Ishikawa (cell line): ENCODE data around the gene CUL9.

Source experiments
- CEBPB ChIP-seq: IDR thresholded peaks from 2 replicates; pipeline ENCODE4 v1.6.1; 2012
- CREB1 ChIP-seq: IDR thresholded peaks from 2 replicates; pipeline ENCODE4 v1.6.1; 2012; ENCODE audit warnings: low read depth
- EGR1 ChIP-seq: IDR thresholded peaks from 2 replicates; pipeline ENCODE4 v1.6.1; 2012
- EP300 ChIP-seq: IDR thresholded peaks from 2 replicates; pipeline ENCODE4 v1.6.1; 2012; ENCODE audit warnings: borderline replicate concordance
- FOXM1 ChIP-seq: IDR thresholded peaks from 2 replicates; pipeline ENCODE4 v1.6.1; 2012; ENCODE audit warnings: low read depth, borderline replicate concordance
- MAX ChIP-seq: IDR thresholded peaks from 2 replicates; pipeline ENCODE4 v1.6.1; 2012
- NFIC ChIP-seq: IDR thresholded peaks from 2 replicates; pipeline ENCODE4 v1.6.1; 2012
- RAD21 ChIP-seq: IDR thresholded peaks from 2 replicates; pipeline ENCODE4 v1.6.1; 2012; ENCODE audit warnings: low read depth
- REST ChIP-seq: IDR thresholded peaks from 2 replicates; pipeline ENCODE4 v1.6.1; 2012; ENCODE audit warnings: low read depth, mild to moderate bottlenecking
- TAF1 ChIP-seq: IDR thresholded peaks from 2 replicates; pipeline ENCODE4 v1.6.1; 2012; ENCODE audit warnings: low read depth, mild to moderate bottlenecking
- TCF12 ChIP-seq: IDR thresholded peaks from 2 replicates; pipeline ENCODE4 v1.6.1; 2012; ENCODE audit warnings: low read depth
- TEAD4 ChIP-seq: IDR thresholded peaks from 2 replicates; pipeline ENCODE4 v1.6.1; 2012
- USF1 ChIP-seq: IDR thresholded peaks from 2 replicates; pipeline ENCODE4 v1.6.1; 2012
- YY1 ChIP-seq: IDR thresholded peaks from 2 replicates; pipeline ENCODE4 v1.6.1; 2012; ENCODE audit warnings: low read depth
- ZBTB7A ChIP-seq: IDR thresholded peaks from 2 replicates; pipeline ENCODE4 v1.6.1; 2012; ENCODE audit warnings: low read depth

CUL9 gene

GRCh38 chr6:43146261-43146660, 35.7 kb upstream of the CUL9 start:
- no peak for TF ChIP-seq EP300
- no peak for TF ChIP-seq CEBPB
- no peak for TF ChIP-seq CREB1
- no peak for TF ChIP-seq EGR1
- TF ChIP-seq TCF12 = no peak
- TF ChIP-seq NFIC = no peak
- TF ChIP-seq TEAD4 = no peak
- TF ChIP-seq REST = no peak
- no peak for TF ChIP-seq USF1
- TF ChIP-seq FOXM1 = no peak
- TF ChIP-seq ZBTB7A = no peak
- TF ChIP-seq RAD21 = no peak
- no peak for TF ChIP-seq TAF1

- no peak for TF ChIP-seq MAX
- TF ChIP-seq EGR1 = no peak
- TF ChIP-seq CEBPB = no peak
- TF ChIP-seq USF1 = no peak
- TF ChIP-seq NFIC = no peak
- no peak for TF ChIP-seq TEAD4
- no peak for TF ChIP-seq RAD21
- TF ChIP-seq CREB1 = no peak
- TF ChIP-seq FOXM1 = no peak
- TF ChIP-seq TCF12 = no peak
- TF ChIP-seq EP300 = no peak
- no peak for TF ChIP-seq TAF1
- TF ChIP-seq ZBTB7A = no peak
- no peak for TF ChIP-seq YY1
- TF ChIP-seq REST = no peak
Observed at GRCh38 chr6:43146709-43147688, 35.0 kb upstream of the CUL9 start.

GRCh38 chr6:43147691-43148477, 34.1 kb upstream of the CUL9 start:
- TF ChIP-seq TAF1 = no peak
- no peak for TF ChIP-seq RAD21
- no peak for TF ChIP-seq EGR1

GRCh38 chr6:43149265-43149664, 32.7 kb upstream of the CUL9 start:
- no peak for TF ChIP-seq RAD21
- TF ChIP-seq EGR1 = no peak
- TF ChIP-seq CREB1 = no peak
- no peak for TF ChIP-seq MAX
- TF ChIP-seq FOXM1 = no peak
- TF ChIP-seq YY1 = no peak
- no peak for TF ChIP-seq TAF1
- no peak for TF ChIP-seq NFIC
- no peak for TF ChIP-seq TCF12
- TF ChIP-seq ZBTB7A = no peak
- TF ChIP-seq REST = no peak
- TF ChIP-seq CEBPB = no peak
